NCI-H510A (cell line): Measurements from ENCODE around the gene EVA1B.

Experiments
- DNase-seq: peaks from one replicate; lab custom pipeline; 2025; lab: John Stamatoyannopoulos, UW

The EVA1B gene

DNA sequence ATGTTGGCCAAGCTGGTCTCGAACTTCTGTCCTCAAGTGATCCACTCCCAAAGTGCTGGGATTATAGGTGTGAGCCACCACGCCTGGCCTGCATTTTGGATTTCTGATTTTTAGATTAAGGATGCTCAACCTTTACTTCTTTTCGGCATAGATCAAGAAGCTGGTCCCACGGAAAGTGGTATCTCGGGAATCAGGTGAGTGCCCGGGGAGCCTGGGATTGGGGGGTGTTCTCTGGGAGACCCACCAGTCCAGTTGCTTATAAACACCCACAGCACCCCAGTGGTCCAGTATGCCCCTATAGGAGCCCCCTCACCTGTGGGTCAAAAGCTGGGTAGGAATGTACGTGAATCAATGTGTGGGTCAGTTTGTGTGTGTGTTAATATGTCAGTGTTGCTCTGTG lies 14.0 kb downstream of the EVA1B start:
- DNase-seq: no peak

DNA sequence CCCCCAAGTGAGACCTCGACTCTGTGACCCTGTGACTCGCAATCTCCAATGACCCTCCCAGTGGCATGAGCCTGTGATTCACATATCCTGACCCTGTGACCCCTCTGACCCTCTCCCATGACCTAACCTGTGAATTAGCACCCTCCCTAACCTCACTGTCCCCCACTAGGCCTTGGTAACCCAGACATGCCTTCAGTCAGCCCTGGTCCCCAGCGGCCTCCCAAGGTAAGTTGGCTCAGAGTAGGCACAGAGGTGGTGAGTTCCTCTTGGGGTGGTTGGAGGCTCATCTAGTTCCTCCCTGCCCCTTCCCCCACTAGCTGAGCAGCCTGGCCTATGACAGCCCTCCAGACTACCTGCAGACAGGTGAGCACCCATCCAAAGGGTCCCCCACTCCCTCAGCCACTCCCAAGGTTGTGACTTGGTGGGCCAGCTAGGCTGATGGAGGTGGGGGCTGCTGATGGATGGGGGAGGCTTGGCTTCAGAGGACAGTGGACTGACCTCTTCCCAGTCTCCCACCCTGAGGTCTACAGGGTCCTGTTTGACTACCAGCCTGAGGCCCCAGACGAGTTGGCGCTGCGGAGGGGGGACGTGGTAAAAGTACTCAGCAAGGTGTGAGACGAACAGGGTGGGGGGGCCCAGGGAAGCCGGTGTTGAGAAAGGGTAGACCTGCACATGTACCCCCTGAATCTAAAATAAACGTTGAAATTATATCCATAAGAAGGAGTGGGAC lies 15.7 kb downstream of the EVA1B start:
- no peak for DNase-seq

DNA sequence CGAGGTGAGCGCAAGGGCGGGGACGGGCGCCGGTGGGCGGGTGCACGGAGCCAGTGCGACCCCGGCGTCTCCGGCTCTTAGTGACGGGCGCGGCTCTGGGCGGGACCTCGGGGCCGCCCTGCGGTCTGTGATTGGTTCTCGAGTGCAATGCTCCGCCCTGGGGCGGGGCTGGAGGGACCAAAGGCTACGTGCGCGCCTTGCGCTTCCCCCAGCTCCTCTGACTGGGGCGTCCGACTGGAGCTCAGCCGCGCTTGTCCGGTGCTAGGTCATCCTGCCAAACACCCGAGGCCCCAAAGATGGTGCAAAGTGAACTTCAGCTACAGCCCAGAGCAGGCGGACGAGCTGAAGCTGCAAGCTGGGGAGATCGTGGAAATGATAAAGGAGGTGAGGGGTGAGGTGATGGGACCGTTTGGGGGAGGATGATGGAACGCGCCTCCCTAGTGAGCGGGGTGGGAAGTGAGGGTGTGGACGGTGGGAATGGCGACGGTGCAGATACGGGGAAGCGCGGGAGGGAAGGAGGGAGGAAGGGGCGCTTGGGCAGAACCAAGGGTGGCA lies 16.5 kb downstream of the EVA1B start:
- peak; percentile 99 for DNase-seq

DNA sequence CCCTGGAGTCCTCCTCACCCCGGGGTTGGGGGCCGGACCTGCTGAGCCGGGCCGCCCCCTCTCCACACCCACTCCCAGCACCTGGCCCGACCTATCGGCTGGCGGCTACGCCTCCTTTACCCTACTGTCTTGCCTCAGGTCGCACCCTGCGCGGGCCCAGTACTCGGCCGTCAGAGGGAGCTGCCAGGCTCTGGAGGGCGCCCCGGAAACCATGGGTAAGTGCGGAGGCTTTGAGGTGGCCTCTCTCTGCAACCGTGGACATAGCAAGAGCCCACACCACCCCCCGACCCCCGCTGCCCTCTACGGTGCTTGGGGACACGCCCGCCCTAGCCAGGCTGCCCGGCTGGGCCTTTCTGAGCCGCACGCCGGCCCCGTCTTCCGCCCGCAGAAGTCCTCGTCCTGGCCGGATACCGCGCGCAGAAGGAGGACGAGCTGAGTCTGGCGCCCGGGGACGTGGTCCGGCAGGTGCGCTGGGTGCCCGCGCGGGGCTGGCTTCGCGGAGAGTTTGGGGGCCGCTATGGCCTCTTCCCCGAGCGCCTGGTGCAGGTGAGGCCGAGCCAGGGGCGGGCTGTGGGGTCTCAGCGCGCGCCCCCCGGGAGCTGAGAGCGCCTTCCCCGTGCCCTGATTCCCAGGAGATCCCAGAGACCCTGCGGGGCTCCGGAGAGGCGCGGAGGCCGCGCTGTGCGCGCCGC lies 17.1 kb downstream of the EVA1B start, which contains the start of gene SH3D21:
Gene SH3D21, plus strand, starts transcription at position 159 of the 692 bp plus-strand sequence. Its CDS starts 53 bp downstream, at position 212.
- peak; percentile 96 for DNase-seq

DNA sequence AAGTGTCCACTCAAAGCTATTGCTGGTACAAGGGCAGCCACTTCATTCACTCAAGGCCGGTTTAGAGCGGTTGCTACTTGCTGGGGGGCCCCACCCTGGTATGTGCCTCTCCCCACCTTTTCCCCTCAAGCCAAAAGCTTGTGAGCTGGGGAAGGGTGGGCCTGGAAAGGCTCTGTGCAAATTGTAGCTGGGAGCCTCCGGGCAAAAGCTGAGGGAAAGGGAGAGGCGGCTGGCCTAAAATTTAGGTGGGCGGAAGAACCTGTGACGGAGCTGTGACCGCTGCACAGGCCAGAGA lies 17.6 kb downstream of the EVA1B start:
- no peak for DNase-seq

DNA sequence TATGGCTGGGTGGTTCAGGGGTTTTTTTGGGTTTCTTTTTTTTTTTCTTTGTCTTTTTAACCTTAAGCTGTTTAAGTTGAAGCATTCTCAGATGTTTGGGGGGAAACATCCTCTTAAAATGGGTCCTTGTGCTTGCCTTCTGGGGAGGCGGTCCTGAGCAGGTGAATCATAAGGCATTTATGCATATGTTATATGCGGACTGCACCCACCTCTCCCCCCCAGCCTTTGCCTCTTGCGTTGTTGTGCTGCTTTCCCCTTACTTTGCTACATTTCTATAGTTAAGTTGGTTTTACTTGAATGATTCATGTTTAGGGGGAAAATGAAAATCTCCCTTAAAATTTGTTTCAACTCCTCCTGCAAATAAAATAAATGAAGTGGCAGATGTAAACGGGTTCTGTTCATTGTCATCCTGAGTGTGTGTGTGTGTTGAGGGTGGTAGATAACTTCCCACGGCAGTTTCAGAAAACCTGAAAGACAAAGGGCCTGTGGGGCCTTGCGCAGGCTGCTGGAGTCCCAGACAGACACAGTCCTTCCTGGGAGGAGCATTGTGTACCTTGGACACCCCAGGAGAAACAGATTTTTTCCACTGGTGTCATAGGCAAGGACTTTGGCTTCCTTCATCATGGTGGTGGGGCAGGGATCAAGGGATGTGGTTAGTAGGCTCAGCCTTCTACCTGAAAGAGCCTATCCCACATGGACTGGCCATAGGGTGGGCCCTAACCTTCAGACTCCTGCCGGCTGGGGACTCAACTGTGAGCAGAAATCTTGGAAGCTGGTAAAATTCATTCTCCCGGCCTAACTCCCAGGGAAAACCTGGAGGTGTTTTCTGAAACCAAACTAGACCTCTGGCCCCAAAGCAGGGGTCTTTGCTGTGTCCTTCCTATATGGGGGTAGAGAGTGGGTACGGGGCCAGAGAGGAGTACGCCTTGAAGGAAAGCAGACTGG lies 18.2 kb downstream of the EVA1B start:
- no peak for DNase-seq

DNA sequence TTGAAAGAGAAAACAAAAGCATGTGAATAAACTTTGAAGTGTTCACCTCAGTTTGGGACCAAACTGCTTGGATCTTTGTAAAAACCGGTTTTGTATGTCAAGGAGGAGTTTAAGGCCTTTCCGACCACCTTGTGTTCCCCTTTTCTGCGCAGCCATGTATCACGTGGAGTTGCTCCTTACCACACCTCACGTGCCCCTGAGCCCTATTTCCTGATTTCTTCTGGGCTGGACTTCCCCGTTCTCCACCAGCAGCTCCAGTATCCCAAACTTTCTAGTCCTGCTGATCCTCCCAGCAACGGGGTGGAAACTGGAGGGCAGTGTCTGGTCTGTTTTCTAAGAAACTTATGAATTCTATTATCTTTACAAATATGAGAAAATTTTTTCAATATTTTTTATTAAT lies 18.9 kb downstream of the EVA1B start:
- no peak for DNase-seq

DNA sequence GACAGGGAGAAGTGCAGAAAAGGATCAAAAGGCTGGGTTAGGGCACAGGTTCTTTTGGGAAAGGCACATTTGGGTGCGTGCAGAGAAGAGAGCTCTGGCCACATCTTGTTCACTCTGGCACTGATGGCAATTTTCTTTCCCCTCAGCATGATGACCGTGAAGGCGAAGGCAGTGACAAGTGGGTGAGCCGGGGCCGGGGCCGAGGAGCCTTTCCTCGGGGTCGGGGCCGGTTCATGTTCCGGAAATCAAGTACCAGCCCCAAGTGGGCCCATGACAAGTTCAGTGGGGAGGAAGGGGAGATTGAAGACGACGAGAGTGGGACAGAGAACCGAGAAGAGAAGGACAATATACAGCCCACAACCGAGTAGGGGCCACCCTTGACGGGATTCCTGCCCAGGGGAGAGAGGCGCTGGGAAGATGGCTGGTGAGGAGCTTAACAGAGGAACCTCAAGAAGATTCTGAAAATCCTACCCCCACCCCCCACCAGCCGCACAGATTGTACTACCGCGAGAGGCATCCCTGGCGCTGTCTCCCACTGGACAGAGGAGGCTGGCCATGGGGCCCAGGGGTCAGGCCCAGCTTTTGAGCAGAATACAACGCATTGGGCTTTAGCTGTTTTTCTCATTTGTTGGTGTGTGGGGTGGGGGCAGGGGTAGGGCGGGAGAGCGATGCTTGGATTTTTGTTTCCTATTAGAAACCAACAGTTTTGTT lies 19.6 kb downstream of the EVA1B start:
- DNase-seq: no peak

DNA sequence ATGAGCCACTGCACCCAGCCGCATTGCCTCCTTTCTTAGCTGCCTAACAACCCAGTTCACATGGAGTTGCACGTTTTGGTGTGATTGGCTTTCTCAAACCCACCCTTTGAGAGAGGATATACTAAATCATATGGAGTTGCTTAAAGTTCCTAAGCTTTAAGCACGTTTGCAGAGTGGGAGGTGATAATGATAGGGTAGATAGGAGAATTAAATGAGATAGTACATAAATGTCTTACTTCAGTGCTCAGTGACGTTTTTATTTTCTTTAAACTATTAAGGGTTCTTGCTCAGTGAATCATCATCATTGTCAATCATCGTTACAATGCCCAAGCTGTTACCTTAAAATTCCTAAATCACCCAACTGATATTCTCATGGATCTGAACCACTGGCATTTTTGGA lies 20.2 kb downstream of the EVA1B start:
- no peak for DNase-seq

DNA sequence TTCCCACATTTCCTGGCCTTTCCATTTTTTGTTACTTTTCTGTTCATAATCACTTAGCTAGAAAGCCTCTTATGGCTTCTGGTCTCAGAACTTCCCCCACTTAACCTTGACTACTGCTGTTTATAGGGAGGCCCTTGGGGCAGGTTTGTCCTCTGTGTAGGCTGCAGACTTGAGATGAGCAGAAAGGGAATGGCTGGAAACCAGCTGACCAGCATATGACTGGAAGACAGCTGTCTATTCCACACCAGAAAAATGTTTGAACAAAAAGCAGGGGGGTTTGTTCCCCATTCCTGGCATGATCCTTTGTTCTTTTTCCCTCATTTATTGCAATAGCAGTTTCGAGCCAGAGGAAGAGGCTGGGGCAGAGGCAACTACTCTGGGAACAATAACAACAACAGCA lies 22.2 kb downstream of the EVA1B start:
- no peak for DNase-seq

DNA sequence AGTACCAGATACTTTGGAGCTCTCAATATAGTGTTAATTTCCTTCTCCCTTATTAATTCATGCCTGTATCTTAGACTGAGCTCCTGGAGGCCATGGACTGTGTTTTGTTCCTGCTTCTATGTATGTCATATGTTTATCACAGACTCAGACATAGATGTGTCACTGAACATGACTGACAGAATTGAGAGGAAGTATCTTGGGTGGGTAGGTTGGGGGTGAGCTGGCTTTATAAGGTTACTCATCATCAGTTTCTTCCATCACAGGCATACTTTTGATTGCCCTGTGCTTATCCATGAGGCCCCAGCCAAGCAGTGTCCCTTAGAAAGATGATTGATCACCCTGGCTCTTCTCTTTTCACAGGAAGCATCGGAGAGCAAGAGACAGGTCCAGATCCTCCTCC lies 22.9 kb downstream of the EVA1B start:
- DNase-seq: no peak

DNA sequence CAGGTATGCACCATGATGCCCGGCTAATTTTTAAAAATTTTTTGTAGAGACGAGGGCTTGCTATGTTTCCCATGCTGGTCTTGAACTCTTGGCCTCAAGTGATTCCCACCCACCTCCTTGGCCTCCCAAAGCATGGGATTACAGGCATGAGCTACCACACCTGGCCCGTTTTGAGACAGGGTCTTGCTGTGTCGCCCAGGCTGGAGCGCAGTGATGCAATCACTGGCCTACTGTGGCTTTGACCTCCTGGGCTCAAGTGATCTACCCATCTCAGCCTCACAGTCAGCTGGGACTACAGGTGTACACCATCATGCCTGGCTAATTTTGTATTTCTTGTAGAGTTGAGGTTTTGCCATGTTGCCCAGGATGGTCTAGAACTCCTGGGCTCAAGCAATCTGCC lies 24.8 kb downstream of the EVA1B start:
- DNase-seq: no peak

DNA sequence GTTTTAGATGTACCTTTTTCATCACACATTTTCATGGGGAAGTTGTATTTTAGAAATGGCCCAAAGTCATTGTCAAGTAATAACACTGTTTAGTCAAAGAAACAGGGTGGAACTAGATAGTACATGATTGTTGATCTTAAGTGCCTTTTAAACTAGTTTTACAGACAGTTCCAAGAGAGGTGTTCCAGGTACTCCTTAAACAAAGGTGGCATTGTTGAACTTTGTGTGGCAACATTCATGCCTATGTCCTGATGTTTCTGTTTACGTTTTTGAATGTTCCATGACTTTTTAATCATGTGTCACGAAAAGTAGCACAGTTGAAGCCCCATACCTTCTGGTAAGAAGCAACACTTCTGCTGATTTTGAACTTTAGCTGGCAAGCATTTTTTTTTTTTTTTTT lies 26.4 kb downstream of the EVA1B start:
- DNase-seq: no peak

DNA sequence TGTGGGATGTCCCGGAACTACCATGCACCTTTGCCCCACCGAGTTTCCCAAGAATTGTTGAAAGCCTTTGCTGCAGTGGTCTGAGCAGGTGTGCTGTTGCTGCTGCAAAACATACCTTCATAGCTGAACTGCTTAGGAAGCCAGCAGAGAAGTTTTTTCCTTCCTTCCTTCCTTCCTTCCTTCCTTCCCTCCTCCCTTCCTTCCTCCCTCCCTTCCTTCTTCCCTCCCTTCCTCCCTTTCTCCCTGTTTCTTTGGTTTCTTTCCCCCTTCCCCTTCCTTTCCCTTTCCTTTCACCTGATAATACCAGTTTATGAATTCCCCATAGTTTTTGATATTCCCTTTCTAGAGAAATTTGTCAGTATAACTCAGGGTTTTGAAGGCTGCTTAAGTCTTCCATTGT lies 28.1 kb downstream of the EVA1B start:
- no peak for DNase-seq

DNA sequence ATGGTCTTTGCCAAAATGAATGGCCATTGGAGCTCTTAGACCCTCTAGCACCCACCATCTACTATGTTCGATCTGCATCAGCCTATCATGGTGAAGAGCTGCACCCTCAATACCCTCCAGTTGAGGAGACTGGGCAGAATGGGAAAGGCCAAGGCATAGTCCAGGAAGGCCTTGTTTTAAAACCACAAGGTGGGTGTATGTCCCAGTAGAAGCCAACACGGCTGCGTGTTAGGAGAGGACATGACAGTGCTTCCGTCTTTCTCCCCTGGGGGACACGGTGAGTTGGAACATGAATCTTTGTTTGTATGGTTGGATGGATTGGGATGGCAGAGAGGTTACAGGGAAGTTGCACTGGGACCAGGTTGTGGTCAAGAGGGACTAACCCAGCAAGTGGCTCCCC lies 35.9 kb downstream of the EVA1B start:
- no peak for DNase-seq

DNA sequence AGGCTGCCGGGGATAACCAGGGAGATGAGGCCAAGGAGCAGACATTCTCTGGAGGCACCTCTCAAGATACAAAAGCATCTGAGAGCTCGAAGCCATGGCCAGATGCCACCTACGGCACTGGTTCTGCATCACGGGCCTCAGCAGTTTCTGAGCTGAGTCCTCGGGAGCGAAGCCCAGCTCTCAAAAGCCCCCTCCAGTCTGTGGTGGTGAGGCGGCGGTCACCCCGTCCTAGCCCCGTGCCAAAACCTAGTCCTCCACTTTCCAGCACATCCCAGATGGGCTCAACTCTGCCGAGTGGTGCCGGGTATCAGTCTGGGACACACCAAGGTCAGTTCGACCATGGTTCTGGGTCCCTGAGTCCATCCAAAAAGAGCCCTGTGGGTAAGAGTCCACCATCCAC lies 36.6 kb downstream of the EVA1B start:
- no peak for DNase-seq

DNA sequence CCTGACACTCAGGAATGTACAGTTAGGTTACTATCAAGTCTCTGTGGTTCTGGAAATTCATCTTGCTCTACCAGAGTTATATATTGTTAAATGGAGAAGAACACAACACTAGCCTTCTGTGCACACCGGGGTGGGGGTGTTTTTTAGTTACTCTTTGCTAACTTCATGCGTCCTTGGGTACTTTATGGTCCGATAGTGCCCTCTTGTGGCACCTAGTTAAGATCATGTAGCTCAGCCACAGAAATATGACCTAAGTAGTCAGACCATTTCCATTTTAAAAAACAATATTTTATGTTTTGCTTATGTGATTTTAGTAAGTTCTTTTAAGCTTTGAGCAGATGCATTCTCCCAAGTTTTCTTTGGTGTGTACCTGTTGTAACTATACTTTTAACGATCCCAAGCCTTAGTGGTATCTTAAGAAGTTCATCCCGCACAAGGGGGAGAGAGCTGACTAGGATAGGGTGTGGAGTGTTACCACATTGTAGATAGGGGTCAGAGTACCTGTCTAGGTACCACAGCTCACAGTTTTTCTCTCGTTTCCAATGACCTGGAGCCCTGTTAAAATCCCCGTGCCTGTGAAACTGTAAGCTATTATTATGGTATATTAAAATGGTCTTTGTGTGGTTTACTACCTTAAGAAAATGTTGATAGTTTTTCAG lies 37.9 kb downstream of the EVA1B start:
- DNase-seq: peak; percentile 82

DNA sequence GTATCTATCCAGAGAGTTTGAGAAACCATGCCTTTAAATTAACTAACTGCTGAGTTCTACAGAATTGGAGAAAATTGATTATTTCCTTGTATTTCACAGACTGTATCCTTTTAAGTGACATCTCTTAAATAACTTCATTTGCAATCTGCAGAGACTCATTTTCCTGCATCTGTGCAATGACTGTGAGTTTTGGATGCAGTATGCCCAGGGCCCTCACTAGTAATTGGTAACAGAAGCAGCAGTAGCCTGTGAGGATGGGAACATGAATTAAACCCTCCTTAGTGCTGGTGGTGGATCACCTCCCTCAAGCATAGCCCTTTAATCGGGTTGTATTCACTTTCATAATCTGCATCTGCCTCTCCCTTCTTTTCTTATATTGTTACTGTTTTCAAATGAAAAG lies 38.9 kb downstream of the EVA1B start:
- DNase-seq: no peak

DNA sequence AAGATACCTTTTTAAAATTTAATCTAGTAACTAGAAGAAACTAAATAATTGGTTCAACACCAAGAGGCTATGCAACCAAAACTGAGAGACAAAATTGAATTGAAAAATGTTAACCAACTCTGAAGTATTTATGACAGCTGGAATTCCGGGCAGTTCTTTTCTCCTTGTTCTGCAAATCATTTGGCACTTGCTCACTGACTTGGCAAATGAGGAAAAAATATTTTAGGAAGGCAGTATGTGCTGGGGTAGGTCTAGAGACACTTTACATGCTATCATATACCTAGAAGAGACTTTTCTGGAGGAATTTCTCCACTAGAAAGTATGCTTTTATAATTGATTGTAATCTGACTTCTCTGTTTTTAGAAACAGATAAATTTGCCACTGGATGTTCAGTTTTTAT lies 39.4 kb downstream of the EVA1B start:
- no peak for DNase-seq

DNA sequence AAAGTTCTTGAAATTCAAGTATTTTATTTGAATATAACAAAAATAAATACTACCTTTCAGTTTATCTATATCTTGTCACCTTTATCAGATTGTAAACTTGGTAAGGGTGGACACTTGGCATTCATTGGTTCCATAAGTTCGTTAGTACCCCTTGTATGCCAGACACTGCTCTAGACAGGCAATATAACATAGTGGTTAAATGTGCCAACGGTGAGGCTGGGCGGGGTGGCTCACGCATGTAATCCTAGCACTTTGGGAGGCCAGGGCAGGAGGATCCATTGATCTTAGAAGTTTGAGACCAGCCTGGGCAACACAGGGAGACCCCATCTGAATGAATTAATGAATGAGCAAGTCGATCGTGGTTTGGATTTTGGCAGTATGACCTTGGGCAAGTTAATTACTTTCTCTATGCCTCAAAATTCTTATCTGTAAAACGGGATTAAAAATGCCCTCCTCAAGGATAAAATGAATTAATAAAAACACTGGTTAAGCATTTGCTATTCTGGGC lies 43.6 kb downstream of the EVA1B start:
- no peak for DNase-seq

DNA sequence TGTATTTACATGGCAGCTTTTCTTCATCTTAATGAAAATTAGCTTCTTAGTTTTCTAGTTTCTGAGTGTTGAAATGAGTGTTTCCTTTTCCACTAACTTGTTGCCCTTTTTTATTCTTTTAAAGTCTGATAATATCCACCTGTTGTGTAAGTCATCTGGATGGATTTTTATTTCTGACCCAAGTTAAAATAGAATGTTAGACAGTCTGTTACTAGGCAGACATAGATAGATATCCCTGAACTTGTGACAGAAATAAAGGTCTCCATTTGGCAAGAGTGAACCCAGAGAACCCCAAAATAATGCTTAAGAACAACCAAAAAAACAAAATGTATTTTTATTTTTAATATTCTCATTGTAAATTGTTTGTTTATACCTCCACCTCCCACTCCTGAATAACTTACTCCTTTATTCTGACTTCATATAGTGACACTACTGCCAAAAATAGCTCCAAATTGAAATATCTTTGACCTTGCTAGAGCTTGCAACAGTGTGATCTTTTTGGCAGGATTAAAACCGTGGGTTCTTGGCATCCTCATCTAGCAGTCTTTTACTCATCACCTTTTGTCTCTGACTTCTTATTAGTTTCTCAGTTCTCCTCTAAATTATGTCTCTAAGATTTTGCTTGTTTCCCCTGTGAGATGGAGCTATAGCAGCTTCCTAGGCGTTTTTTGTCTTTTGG lies 44.2 kb downstream of the EVA1B start:
- no peak for DNase-seq
